Loucy (cell line): Measurements from ENCODE around the gene SMCHD1.

Source experiments
- H2AFZ ChIP-seq: fragments of 200-600 bp; sonication (generic); 2 replicates; pipeline ENCODE4 v1.6.0; 2016; ENCODE audit warnings: antibody characterized with exemption, mild to moderate bottlenecking, low read length, moderate library complexity
- H3F3A ChIP-seq: fragments of 200-600 bp; 2 replicates; pipeline ENCODE4 v1.6.0; 2016; ENCODE audit warnings: antibody characterized with exemption, low read depth, mild to moderate bottlenecking
- H3K27me3 ChIP-seq: fragments of 200-600 bp; sonication (generic); 2 replicates; pipeline ENCODE4 v1.6.1; 2014; ENCODE audit warnings: low read length, mild to moderate bottlenecking; ENCODE audit not compliant: insufficient read depth, poor library complexity, severe bottlenecking
- H3K36me3 ChIP-seq: fragments of 200-600 bp; sonication (generic); 2 replicates; pipeline ENCODE4 v1.6.1; 2016; ENCODE audit warnings: low read length; ENCODE audit not compliant: insufficient read depth
- H3K4me1 ChIP-seq: fragments of 200-600 bp; sonication (generic); 2 replicates; pipeline ENCODE4 v1.5.1; 2014; ENCODE audit warnings: low read length, mild to moderate bottlenecking; ENCODE audit not compliant: insufficient read depth, poor library complexity, severe bottlenecking
- H3K4me2 ChIP-seq: fragments of 200-600 bp; sonication (generic); 2 replicates; pipeline ENCODE4 v1.6.0; 2014; ENCODE audit warnings: antibody characterized with exemption, low read length, low read depth, mild to moderate bottlenecking; ENCODE audit not compliant: poor library complexity, severe bottlenecking
- H3K4me3 ChIP-seq: fragments of 200-600 bp; sonication (generic); 2 replicates; pipeline ENCODE4 v1.5.1; 2014; ENCODE audit warnings: low read length, mild to moderate bottlenecking, mixed read lengths; ENCODE audit not compliant: poor library complexity, severe bottlenecking
- H3K79me2 ChIP-seq: fragments of 200-600 bp; sonication (generic); 2 replicates; pipeline ENCODE4 v1.6.1; 2014; ENCODE audit warnings: low read length; ENCODE audit not compliant: insufficient read depth
- H3K9ac ChIP-seq: fragments of 200-600 bp; sonication (generic); 2 replicates; pipeline ENCODE4 v1.6.0; 2014; ENCODE audit warnings: mild to moderate bottlenecking, low read depth, low read length, moderate library complexity; ENCODE audit not compliant: poor library complexity, severe bottlenecking
- H3K9me2 ChIP-seq: fragments of 200-600 bp; sonication (generic); replicated peaks from 2 replicates; pipeline ENCODE4 v1.6.1; 2016; ENCODE audit warnings: low read depth, low read length, mixed read lengths
- H3K9me3 ChIP-seq: fragments of 200-600 bp; sonication (generic); 2 replicates; pipeline ENCODE4 v1.6.1; 2014; ENCODE audit warnings: mild to moderate bottlenecking, antibody characterized with exemption, low read length, low read depth; ENCODE audit not compliant: insufficient read depth
- H4K20me1 ChIP-seq: fragments of 200-600 bp; sonication (generic); 2 replicates; pipeline ENCODE4 v1.6.0; 2014; ENCODE audit warnings: antibody characterized with exemption, low read length, mild to moderate bottlenecking; ENCODE audit not compliant: insufficient read depth, poor library complexity, severe bottlenecking
- CTCF ChIP-seq: fragments of 200-600 bp; sonication (generic); conservative IDR thresholded peaks from 2 replicates; pipeline ENCODE4 v1.5.1; 2014; ENCODE audit warnings: mild to moderate bottlenecking, antibody characterized with exemption, low read length
- EZH2phosphoT487 ChIP-seq: fragments of 200-600 bp; IDR thresholded peaks from 2 replicates; pipeline ENCODE4 v1.6.1; 2018; ENCODE audit warnings: antibody characterized with exemption, mild to moderate bottlenecking, moderate library complexity, borderline replicate concordance

SMCHD1 gene

GRCh38 chr18:2642771-2643170 is 12.8 kb upstream of the SMCHD1 start:
- no peaks in the 10 kb centered on the region for H3K36me3 ChIP-seq
- H3K27me3 ChIP-seq: no peaks in the 10 kb centered on the region
- no peak overlapping the region for H3K4me2 ChIP-seq
- TF ChIP-seq EZH2phosphoT487 (no peak), CTCF (no peak)
- no peaks in the 10 kb centered on the region for H3F3A ChIP-seq
- no peaks in the 10 kb centered on the region for H4K20me1 ChIP-seq
- H3K9ac ChIP-seq: no peak overlapping the region
- H3K9me3 ChIP-seq: no peaks in the 10 kb centered on the region
- no peaks in the 10 kb centered on the region for H3K79me2 ChIP-seq
- H2AFZ ChIP-seq: no peak overlapping the region
- no peaks in the 10 kb centered on the region for H3K9me2 ChIP-seq
- no peak overlapping the region for H3K4me3 ChIP-seq
- peaks cover 7% of the 10 kb centered on the region for H3K4me1 ChIP-seq

DNA sequence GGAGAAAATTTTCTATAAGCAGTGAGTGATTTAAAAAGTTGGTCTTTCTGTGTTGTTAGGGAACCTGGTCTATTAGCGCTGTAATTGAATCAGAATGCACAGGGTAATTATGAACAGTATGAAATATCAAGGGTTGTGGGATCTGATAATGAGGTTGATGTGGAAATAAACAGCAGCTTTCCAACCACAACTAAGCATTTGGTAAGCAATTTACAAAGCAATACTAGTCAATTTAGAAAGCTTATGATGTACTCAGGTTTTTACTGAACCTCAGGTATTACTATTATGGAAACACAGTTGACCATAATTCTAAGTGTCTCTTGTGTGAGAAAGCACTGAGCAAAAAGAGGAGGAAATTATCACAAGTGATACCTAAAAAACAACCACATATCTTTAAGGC is 11.0 kb upstream of the SMCHD1 start:
- TF ChIP-seq CTCF: no peak
- no peak for TF ChIP-seq EZH2phosphoT487
- H3K4me1 ChIP-seq: peaks cover 7% of the 10 kb centered on the region

GRCh38 chr18:2651981-2652380 is 3.5 kb upstream of the SMCHD1 start:
- H2AFZ ChIP-seq: no peak overlapping the region
- H3K4me2 ChIP-seq: no peak overlapping the region
- TF ChIP-seq EZH2phosphoT487 (no peak), CTCF (no peak)
- no peaks in the 10 kb centered on the region for H3K9me2 ChIP-seq
- H3K9me3 ChIP-seq: no peaks in the 10 kb centered on the region
- H3K9ac ChIP-seq: no peak overlapping the region
- no peaks in the 10 kb centered on the region for H3F3A ChIP-seq
- peaks cover 9% of the 10 kb centered on the region for H3K4me1 ChIP-seq
- no peaks in the 10 kb centered on the region for H3K36me3 ChIP-seq
- peaks cover 12% of the 10 kb centered on the region for H4K20me1 ChIP-seq
- no peak overlapping the region for H3K4me3 ChIP-seq
- no peaks in the 10 kb centered on the region for H3K27me3 ChIP-seq
- H3K79me2 ChIP-seq: peaks cover 11% of the 10 kb centered on the region

More for the DNA sequence above, 11.0 kb upstream of the SMCHD1 start:
- H3F3A ChIP-seq: no peaks in the 10 kb centered on the region
- H3K79me2 ChIP-seq: no peaks in the 10 kb centered on the region
- no peak overlapping the region for H3K9ac ChIP-seq
- no peak overlapping the region for H2AFZ ChIP-seq
- H4K20me1 ChIP-seq: no peaks in the 10 kb centered on the region
- H3K4me2 ChIP-seq: no peak overlapping the region
- no peaks in the 10 kb centered on the region for H3K9me2 ChIP-seq
- H3K4me3 ChIP-seq: no peak overlapping the region
- H3K36me3 ChIP-seq: no peaks in the 10 kb centered on the region
- no peaks in the 10 kb centered on the region for H3K9me3 ChIP-seq
- no peaks in the 10 kb centered on the region for H3K27me3 ChIP-seq
